ENCODE measurements around the gene ABCB4. TPM values are rescaled to one million over a fixed set of nuclear protein-coding genes. Genes with fewer than 3 reads are reported as not detected.
A peak's percentile ranks its signal among the peaks of the same experiment; 100 is the strongest.

Gene ABCB4
- total RNA-seq, 4 donors from 2014 or later = 0.17 to 4.3 (median 3.7) TPM; not detected in 1

DNA sequence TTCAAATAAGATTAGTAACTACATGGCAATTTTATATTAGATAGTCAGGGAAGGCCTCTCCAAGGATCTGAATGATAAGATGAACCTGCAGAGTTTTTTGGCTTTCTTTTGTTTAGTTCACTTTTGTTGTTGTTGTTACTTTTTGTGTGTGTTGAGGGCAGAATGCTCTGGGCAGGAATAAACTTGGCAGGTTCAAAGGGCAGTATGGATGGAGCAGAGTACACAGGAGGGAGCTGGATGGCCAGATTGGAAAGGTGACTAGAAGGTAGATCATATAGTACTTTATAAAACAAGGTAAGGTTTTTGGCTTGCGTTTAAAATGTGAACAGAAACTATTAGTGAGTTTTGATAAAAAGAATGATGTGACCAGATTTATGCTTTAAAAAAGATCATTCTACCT is 112.1 kb downstream of the ABCB4 start:
- Histone ChIP-seq H3K27me3 (no peaks in the 10 kb centered on the region), H3K36me3 (peaks cover 4 to 8% of the 10 kb centered on the region in 2 donors), H3K9me3 (no peaks in the 10 kb centered on the region), H3K4me1 (peaks cover 5 to 8% of the 10 kb centered on the region in 2 donors), H3K27ac (no peak overlapping the region), H3K4me3 (replicated peaks in 1 of 3) (no peak overlapping the region)
- WGBS, 2 donors = 97 to 98% methylated on average over 1 of the region's 1 CpG
- intact Hi-C loops (cut with DNase I) = no loop called here
- DNase-seq = no peak
- TF ChIP-seq, protein P1, sequence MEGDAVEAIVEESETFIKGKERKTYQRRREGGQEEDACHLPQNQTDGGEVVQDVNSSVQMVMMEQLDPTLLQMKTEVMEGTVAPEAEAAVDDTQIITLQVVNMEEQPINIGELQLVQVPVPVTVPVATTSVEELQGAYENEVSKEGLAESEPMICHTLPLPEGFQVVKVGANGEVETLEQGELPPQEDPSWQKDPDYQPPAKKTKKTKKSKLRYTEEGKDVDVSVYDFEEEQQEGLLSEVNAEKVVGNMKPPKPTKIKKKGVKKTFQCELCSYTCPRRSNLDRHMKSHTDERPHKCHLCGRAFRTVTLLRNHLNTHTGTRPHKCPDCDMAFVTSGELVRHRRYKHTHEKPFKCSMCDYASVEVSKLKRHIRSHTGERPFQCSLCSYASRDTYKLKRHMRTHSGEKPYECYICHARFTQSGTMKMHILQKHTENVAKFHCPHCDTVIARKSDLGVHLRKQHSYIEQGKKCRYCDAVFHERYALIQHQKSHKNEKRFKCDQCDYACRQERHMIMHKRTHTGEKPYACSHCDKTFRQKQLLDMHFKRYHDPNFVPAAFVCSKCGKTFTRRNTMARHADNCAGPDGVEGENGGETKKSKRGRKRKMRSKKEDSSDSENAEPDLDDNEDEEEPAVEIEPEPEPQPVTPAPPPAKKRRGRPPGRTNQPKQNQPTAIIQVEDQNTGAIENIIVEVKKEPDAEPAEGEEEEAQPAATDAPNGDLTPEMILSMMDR (IDR thresholded peaks at IDR 0.05) = no peak
- no peak for TF ChIP-seq POLR2A (IDR thresholded peaks at IDR 0.05)

DNA sequence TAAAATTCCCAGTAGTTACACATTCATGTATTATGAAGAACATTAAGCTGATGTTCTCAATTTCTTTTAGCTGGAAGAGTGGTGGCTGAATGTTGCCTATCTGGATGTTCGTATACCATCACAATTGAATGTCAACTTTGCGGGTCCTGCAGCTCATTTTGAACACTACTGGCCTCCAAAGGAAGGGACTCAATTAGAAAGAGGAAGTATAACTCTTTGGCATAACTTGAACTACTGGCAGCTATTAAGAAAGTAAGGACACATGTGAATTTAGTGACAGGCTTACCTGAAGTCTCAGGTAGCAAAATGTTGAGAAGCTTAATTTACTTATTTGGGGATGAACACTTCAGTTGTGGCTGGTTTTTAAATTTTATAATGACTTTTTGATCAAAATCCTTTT is 114.2 kb downstream of the ABCB4 start:
- no peak for DNase-seq
- peaks cover 5 to 8% of the 10 kb centered on the region in 2 donors for H3K4me1 ChIP-seq
- no peaks in the 10 kb centered on the region for H3K9me3 ChIP-seq
- no peak overlapping the region for H3K27ac ChIP-seq
- intact Hi-C loops (cut with DNase I) = no loop called here
- TF ChIP-seq, protein P1 (IDR thresholded peaks at IDR 0.05) = no peak
- no peak for TF ChIP-seq POLR2A (IDR thresholded peaks at IDR 0.05)
- no peaks in the 10 kb centered on the region for H3K27me3 ChIP-seq
- H3K36me3 ChIP-seq = peaks cover 3 to 4% of the 10 kb centered on the region in 2 donors
- H3K4me3 ChIP-seq (replicated peaks in 1 of 3) = no peak overlapping the region
- 97% methylated on average over 2 of the region's 2 CpGs for WGBS, 2 donors

DNA sequence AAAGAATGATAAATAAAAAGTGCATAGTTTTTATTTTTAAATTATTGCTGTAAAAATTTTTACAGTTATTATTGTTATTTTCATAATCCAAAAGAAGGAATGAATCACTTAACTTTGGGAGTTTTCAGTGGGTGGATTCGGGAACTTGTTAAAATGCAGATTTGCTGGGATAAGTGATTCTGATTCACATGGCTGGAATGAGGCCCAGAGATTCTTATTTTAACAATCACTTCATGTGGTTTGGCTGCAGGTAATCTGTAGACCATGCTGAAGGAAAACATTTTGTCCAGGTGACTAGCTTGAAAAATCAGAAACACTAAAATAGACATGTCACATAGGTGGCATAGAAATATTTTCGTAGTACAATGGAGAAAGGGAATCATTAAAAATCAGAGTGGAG is 116.1 kb downstream of the ABCB4 start:
- peak overlapping the region; percentile 12 to 37 (median 29) for H3K27ac ChIP-seq
- no peaks in the 10 kb centered on the region for H3K9me3 ChIP-seq
- peaks cover 5 to 8% of the 10 kb centered on the region in 2 donors for H3K4me1 ChIP-seq
- intact Hi-C loops (cut with DNase I) = no loop called here
- peaks cover 4 to 11% of the 10 kb centered on the region in 2 donors for H3K36me3 ChIP-seq
- no peaks in the 10 kb centered on the region for H3K27me3 ChIP-seq
- peak; percentile 18 to 32 for DNase-seq
- H3K4me3 ChIP-seq (replicated peaks in 1 of 3) = no peak overlapping the region
- TF ChIP-seq, protein P1 (IDR thresholded peaks at IDR 0.05) = no peak
- TF ChIP-seq POLR2A (IDR thresholded peaks at IDR 0.05) = no peak
- 35 to 37% methylated on average over 2 of the region's 2 CpGs for WGBS, 2 donors

DNA sequence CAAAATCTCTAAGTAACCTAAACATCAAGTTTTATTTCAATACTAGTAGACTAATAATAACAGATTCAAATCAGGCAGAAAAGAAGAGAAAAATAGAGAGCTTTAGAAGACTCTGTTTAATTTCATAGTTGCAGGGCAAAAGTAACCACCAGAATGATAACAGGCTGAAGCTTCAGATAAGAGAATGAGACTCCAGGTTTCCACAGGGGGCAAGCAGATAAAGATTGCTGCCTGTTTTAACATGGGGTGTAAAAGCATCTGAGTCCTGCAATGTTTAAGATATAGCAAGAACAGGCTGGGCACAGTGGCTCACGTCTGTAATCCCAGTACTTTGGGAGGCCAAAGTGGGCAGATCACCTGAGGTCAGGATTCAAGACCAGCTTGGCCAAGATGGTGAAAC is 119.0 kb downstream of the ABCB4 start:
- no peak overlapping the region for H3K27ac ChIP-seq
- 84 to 89% methylated on average over 1 of the region's 1 CpG for WGBS, 2 donors
- TF ChIP-seq POLR2A (IDR thresholded peaks at IDR 0.05) = no peak
- TF ChIP-seq, protein P1 (IDR thresholded peaks at IDR 0.05) = no peak
- H3K36me3 ChIP-seq = peaks cover 6 to 15% of the 10 kb centered on the region in 2 donors
- no peak overlapping the region for H3K4me3 ChIP-seq (replicated peaks in 1 of 3)
- H3K9me3 ChIP-seq = no peaks in the 10 kb centered on the region
- no peak for DNase-seq
- H3K4me1 ChIP-seq = peaks cover 5 to 8% of the 10 kb centered on the region in 2 donors
- no peaks in the 10 kb centered on the region for H3K27me3 ChIP-seq
- intact Hi-C loops (cut with DNase I) = no loop called here

DNA sequence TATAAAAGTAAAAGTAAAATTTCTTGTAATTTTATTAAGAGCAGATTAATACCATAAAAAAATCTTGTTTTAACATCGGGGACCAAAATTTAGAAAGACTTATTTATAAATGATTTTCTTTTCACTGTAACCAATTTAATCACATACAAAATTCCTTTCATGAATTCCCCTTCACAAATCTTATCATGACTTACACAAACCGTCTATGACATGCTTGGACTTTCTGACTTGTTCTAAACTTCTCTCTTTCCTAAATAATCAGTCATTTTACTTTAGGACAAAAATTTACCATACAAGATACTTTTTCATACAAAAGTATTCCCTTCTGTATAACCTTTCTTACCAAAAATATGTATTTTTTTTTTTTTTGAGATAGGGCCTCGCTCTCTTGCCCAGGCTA is 120.7 kb downstream of the ABCB4 start:
- TF ChIP-seq, protein P1 (IDR thresholded peaks at IDR 0.05) = no peak
- TF ChIP-seq POLR2A (IDR thresholded peaks at IDR 0.05) = no peak
- Histone ChIP-seq H3K27ac (no peak overlapping the region), H3K27me3 (no peaks in the 10 kb centered on the region), H3K4me3 (replicated peaks in 1 of 3) (no peak overlapping the region), H3K36me3 (peaks cover 5 to 15% of the 10 kb centered on the region in 2 donors), H3K9me3 (no peaks in the 10 kb centered on the region), H3K4me1 (peaks cover 5 to 8% of the 10 kb centered on the region in 2 donors)
- 90 to 92% methylated on average over 3 of the region's 3 CpGs for WGBS, 2 donors
- no peak for DNase-seq
- intact Hi-C loops (cut with DNase I) = no loop called here

Other genes with a start within 250 kb of the ABCB4 start
- 100 to 1,000 TPM in 1 of 4 donors, 10 to 100 TPM in 3; 66.8 to 101 (median 93.0) TPM for gene CROT, start 130.0 kb downstream of the ABCB4 start, total RNA-seq
- 1 to 10 TPM; 2.7 to 5.9 (median 4.4) TPM for gene ABCB1, start 125.2 kb upstream of the ABCB4 start, total RNA-seq
- 1 to 10 TPM; 1.2 to 5.2 (median 3.5) TPM for gene RUNDC3B, start 152.7 kb upstream of the ABCB4 start, total RNA-seq

Data from thyroid gland (tissue), 4 donors.